Hypothalamus (tissue), 51 donors: ENCODE results near the gene PCDH9.
A peak's percentile ranks its signal among the peaks of the same experiment; 100 is the strongest.

Source experiments
- DNase-seq, 51 donors: peaks; one replicate each; lab custom pipeline; 2025; lab: John Stamatoyannopoulos, UW

PCDH9 gene

GRCh38 chr13:67048821-67049150 lies 181.3 kb downstream of the PCDH9 start:
- DNase-seq: no peak

- no peak for DNase-seq
Measured at GRCh38 chr13:67048084-67048820, 181.9 kb downstream of the PCDH9 start.

GRCh38 chr13:67045357-67045756 lies 184.8 kb downstream of the PCDH9 start:
- no peak for DNase-seq

- DNase-seq: peak in 1 of 51 donors; percentile 21
Measured at GRCh38 chr13:67043901-67044300, 186.2 kb downstream of the PCDH9 start.

- DNase-seq: peak in 3 of 51 donors; percentile 21 to 57 (median 46)
Measured at GRCh38 chr13:67042556-67042955, 187.6 kb downstream of the PCDH9 start.

GRCh38 chr13:67036699-67037457 lies 193.3 kb downstream of the PCDH9 start:
- peak in 3 of 51 donors; percentile 14 to 60 (median 50) for DNase-seq

GRCh38 chr13:67033170-67033569 lies 197.0 kb downstream of the PCDH9 start:
- DNase-seq: no peak

- peak in 3 of 51 donors; percentile 6 to 28 (median 11) for DNase-seq
Measured at GRCh38 chr13:67023130-67023876, 206.8 kb downstream of the PCDH9 start.

- DNase-seq: no peak
Measured at GRCh38 chr13:67018775-67019174, 211.4 kb downstream of the PCDH9 start.

- DNase-seq: no peak
Measured at GRCh38 chr13:67017276-67017675, 212.9 kb downstream of the PCDH9 start.

- no peak for DNase-seq
Measured at GRCh38 chr13:67015976-67016600, 214.0 kb downstream of the PCDH9 start.

- no peak for DNase-seq
Measured at GRCh38 chr13:67014399-67014798, 215.7 kb downstream of the PCDH9 start.

GRCh38 chr13:67013709-67014108 lies 216.4 kb downstream of the PCDH9 start:
- no peak for DNase-seq

GRCh38 chr13:67008075-67008668 lies 222.0 kb downstream of the PCDH9 start:
- DNase-seq: no peak

GRCh38 chr13:67004511-67004910 lies 225.6 kb downstream of the PCDH9 start:
- no peak for DNase-seq

- no peak for DNase-seq
Measured at GRCh38 chr13:67003743-67004142, 226.4 kb downstream of the PCDH9 start.

- DNase-seq: peak in 10 of 51 donors; percentile 5 to 40 (median 21)
Measured at GRCh38 chr13:67001363-67001762, 228.8 kb downstream of the PCDH9 start.

- no peak for DNase-seq
Measured at GRCh38 chr13:66996503-66996902, 233.6 kb downstream of the PCDH9 start.

- DNase-seq: peak in 1 of 51 donors; percentile 2
Measured at GRCh38 chr13:66995203-66995611, 234.9 kb downstream of the PCDH9 start.

GRCh38 chr13:66994517-66995202 lies 235.5 kb downstream of the PCDH9 start:
- DNase-seq: no peak
